Measurements from ENCODE around the gene KDM7A.

Gene KDM7A

DNA sequence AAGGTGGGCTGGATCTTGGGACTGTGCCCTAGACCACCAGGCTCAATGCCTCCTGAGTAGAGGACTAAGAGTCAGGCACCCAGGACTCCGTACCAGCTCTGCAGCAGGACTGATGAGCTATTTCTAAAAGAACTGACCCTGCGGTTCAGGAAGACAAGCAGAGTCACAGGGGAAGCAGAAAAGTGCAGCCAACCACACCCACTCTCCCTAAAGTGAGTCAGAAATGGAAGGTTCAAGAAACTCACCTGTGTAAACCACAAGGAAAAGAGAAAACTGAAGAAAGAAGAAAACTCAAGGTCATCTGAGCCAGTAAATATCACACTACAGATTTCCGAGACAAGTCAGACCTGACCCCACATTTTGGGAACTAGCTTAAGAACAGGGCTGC, 116.5 kb downstream of the KDM7A start:
- peaks cover 50% of the 10 kb centered on the region for H4K20me1 ChIP-seq

DNA sequence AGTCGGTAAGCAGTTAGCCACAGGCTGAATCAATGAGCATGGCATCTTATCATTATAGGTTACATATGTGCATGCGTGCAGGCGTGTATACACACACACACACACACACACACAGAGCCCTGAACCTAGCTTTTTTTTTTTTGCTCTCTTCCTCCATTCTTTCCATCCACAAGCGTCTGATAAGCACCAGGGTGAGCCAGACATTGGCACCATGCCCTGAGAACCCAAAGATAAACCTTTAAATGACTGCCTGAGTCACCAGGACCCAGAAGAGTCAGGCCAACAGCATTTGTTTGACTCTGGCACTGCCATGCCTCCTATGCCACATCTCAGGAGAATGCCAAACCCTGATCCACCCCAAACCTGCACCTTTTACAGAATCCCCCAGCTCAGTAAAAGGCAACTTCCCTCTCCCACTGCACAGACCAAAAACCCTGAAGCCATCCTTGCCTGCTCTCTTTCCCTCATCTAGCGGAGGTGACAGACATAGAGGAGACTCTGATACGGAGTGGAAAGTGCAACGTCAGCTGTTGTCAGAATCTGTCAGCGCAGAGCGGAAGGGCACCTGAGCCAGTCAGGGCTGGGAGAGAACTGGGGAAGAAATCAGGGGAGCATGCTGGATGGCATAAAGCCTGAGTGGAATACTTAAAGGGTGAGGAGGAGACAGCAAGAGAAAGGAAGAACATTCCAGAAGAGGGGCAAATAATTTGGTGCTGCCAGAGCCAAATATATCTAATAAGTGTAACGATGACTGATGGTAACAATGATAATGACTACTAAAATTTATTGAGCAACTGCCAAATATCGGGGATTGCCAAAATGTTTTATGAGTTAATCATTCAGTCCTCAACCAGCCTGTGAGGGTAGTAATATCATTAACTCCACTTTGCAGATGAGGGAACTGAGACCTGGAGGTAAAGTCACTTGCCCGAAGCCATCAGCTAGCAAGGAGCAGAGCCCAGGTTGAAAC, 117.2 kb downstream of the KDM7A start:
- H3K9ac ChIP-seq: no peak overlapping the region
- no peak overlapping the region for H3K27ac ChIP-seq
- no peaks in the 10 kb centered on the region for H3K9me3 ChIP-seq
- peaks cover 26% of the 10 kb centered on the region for H3K4me1 ChIP-seq
- H3K27me3 ChIP-seq: no peaks in the 10 kb centered on the region
- H3K4me3 ChIP-seq: no peak overlapping the region
- no peak overlapping the region for H3K4me2 ChIP-seq
- peaks cover 54% of the 10 kb centered on the region for H4K20me1 ChIP-seq
- peaks cover 33% of the 10 kb centered on the region for H3K36me3 ChIP-seq
- no peak for TF ChIP-seq Cebpa-rat (IDR thresholded peaks at IDR 0.05)

More for the DNA sequence above, 116.5 kb downstream of the KDM7A start:
- Histone ChIP-seq H3K4me2 (peak overlapping the region; percentile 92), H3K36me3 (peaks cover 29% of the 10 kb centered on the region), H3K4me1 (peaks cover 26% of the 10 kb centered on the region), H3K27ac (no peak overlapping the region), H3K4me3 (no peak overlapping the region), H3K9me3 (peaks cover under 1% of the 10 kb centered on the region; the same call in 1 of the 2 replicates), H3K27me3 (no peaks in the 10 kb centered on the region), H3K9ac (no peak overlapping the region)
- no peak for TF ChIP-seq Cebpa-rat (IDR thresholded peaks at IDR 0.05)

DNA sequence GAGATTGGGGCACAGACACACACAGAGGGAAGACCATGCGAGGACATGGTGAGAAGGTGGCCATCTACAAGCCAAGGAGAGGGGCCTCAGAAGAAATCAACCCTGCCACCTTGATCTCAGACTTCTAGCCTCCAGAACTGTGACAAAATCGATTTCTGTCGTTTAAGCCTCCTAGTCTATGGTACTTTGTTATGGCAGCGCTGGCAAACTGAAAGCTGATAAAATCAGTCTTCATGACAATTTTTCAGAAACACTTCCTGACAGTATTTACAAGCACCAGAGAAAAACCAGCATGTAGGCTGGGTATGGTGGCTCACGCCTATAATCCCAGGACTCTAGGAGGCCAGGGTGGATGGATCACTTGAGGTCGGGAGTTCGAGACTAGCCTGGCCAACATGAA, 118.3 kb downstream of the KDM7A start:
- peaks cover 41% of the 10 kb centered on the region for H3K36me3 ChIP-seq
- no peak overlapping the region for H3K4me2 ChIP-seq
- no peaks in the 10 kb centered on the region for H3K9me3 ChIP-seq
- H3K4me3 ChIP-seq: no peak overlapping the region
- peaks cover 60% of the 10 kb centered on the region for H4K20me1 ChIP-seq
- H3K27me3 ChIP-seq: no peaks in the 10 kb centered on the region
- no peak for TF ChIP-seq Cebpa-rat (IDR thresholded peaks at IDR 0.05)
- H3K27ac ChIP-seq: no peak overlapping the region
- H3K9ac ChIP-seq: no peak overlapping the region
- H3K4me1 ChIP-seq: peaks cover 29% of the 10 kb centered on the region

DNA sequence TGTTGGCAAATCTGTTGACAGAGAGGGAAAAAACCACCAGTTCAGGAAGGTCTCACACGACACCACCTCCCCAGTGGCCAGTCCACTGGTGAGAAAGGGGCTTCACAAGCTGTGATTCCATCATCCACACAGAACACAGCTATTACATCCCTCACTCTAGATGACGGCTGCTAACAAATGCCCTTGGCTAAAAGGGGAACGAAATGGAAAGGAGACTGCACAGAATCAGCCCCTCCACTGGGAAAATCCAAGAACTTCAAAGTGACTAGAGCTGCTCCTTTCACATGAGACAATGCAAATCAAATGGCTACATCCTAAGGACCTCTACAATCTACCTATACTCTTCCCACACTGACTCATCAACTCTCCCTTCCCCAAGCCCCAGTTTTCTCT, 119.6 kb downstream of the KDM7A start:
- Histone ChIP-seq H3K9me3 (no peaks in the 10 kb centered on the region), H3K36me3 (peaks cover 50% of the 10 kb centered on the region), H3K27me3 (no peaks in the 10 kb centered on the region), H3K4me3 (no peak overlapping the region), H4K20me1 (peaks cover 60% of the 10 kb centered on the region), H3K4me1 (peaks cover 25% of the 10 kb centered on the region), H3K9ac (no peak overlapping the region), H3K4me2 (no peak overlapping the region), H3K27ac (no peak overlapping the region)
- TF ChIP-seq Cebpa-rat (IDR thresholded peaks at IDR 0.05): no peak

DNA sequence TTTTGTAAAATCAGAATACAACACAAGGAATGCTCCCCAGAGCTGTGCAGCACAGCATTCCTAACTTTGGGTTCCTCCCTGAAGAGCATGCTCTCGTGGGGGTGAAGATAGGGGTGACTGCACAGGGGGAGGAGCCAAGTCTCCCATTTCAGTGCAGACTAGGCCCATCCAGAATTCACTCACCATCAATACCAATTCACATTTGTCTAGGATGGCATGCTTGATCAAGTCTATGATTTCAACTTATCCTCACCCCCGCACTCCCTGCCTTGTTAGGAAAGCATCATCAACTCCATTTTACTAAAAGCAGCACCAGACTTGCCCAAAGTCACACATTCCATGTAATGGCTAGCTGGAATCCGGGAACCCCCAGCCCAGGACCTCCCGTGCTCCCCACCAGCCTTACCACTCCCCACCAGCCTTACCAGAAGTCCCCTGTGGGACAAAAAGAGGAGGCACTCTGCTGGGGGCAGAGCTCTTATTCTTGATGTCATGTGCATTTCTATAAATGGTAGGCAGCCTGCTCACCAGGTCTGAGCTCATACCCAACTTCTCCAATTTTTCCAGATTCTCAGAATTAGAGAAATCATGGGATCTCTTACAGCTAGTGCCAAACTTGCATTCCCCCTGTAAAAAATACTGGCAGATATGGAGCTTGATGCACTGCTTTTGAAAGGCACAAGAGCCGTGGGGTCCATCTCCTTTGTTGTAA, 120.2 kb downstream of the KDM7A start:
- Histone ChIP-seq H3K27ac (no peak overlapping the region), H3K4me1 (peaks cover 21% of the 10 kb centered on the region), H3K4me2 (no peak overlapping the region), H3K4me3 (no peak overlapping the region), H3K9me3 (no peaks in the 10 kb centered on the region), H3K36me3 (peaks cover 56% of the 10 kb centered on the region), H3K27me3 (no peaks in the 10 kb centered on the region), H4K20me1 (peaks cover 60% of the 10 kb centered on the region), H3K9ac (no peak overlapping the region)
- no peak for TF ChIP-seq Cebpa-rat (IDR thresholded peaks at IDR 0.05)

DNA sequence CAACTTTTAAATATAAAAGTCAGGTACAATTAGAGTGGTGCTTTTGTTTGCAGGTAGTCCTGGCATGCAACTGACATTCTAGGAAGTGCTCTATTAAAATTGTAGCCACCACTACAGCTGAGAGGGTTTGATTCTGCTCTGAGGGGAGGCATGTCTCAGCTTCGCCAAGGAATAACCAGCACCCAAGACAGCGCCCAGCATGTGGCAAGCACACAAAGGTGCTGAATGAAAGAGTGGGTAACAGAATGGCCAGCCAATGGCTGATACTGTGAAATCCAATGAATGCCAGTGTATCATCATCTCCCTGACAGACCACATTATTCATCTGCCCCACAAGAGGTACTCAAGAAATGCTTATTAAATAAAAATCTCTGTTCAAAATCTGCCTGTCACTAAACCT, 121.0 kb downstream of the KDM7A start:
- H3K9ac ChIP-seq: no peak overlapping the region
- peaks cover 14% of the 10 kb centered on the region for H3K4me1 ChIP-seq
- H3K4me2 ChIP-seq: no peak overlapping the region
- H4K20me1 ChIP-seq: peaks cover 53% of the 10 kb centered on the region; the same call in 1 of the 2 replicates
- H3K36me3 ChIP-seq: peaks cover 61% of the 10 kb centered on the region
- no peak overlapping the region for H3K4me3 ChIP-seq
- H3K9me3 ChIP-seq: no peaks in the 10 kb centered on the region
- no peak overlapping the region for H3K27ac ChIP-seq
- TF ChIP-seq Cebpa-rat (IDR thresholded peaks at IDR 0.05): no peak
- H3K27me3 ChIP-seq: no peaks in the 10 kb centered on the region

DNA sequence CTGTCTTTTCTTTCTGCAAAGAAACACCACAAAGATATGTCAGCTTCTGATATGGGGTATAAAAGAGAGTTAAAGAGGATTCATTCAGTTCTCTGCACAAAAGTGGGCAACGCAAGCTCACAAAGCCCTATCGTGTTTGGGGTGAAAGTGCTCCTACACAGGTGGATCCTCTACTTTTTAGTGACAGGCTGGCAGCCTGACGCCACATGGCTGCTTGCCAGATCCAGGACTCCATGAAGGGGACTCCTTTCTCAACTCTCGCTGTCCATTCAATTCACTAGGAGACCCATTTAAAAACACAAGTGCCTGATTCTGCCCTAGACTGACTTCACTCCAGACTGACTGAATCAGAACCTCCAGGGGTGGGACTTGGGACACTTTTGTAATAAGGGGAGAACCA, 122.0 kb downstream of the KDM7A start:
- Histone ChIP-seq H3K27me3 (no peaks in the 10 kb centered on the region), H3K9me3 (no peaks in the 10 kb centered on the region), H3K4me3 (no peak overlapping the region), H3K4me2 (no peak overlapping the region), H3K27ac (no peak overlapping the region), H3K36me3 (peaks cover 67% of the 10 kb centered on the region), H4K20me1 (peaks cover 50% of the 10 kb centered on the region; the same call in 1 of the 2 replicates), H3K4me1 (peaks cover 7% of the 10 kb centered on the region), H3K9ac (no peak overlapping the region)
- no peak for TF ChIP-seq Cebpa-rat (IDR thresholded peaks at IDR 0.05)

DNA sequence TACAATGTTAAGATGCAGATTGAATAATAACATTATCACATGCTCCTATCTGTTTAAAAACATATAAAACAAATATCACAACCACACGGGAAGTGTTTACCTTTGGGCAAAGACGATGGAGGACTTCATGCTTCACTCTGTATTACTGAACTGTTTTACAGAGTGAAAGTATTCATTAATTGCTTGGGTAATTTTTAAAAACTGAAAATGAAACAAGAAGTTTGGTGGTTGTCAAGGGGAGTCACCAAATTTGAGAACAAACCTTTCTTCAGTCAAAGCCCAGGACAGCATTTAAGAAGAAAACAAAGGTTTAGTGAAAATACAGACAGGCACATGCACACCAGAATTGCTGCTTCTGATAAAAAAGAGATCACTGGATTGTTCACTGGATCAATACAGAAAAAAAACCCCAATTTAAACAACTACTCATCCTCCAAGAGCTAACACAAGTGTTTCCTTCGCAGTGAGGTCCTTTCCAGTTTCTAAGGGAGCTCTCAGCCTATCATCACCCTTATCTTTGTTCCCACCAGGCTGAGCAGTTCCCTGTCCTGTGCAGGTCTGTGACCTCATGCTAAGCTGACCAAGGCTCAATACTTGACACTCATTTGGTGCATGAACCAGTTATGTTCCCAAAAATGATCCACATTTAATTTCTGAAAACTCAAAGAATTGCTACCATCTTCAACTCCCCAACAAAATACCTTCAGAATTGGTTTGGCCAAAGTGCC, 122.8 kb downstream of the KDM7A start:
- TF ChIP-seq Cebpa-rat (IDR thresholded peaks at IDR 0.05): no peak
- Histone ChIP-seq H3K27ac (no peak overlapping the region), H4K20me1 (peaks cover 50% of the 10 kb centered on the region; the same call in 1 of the 2 replicates), H3K9ac (no peak overlapping the region), H3K27me3 (no peaks in the 10 kb centered on the region), H3K9me3 (no peaks in the 10 kb centered on the region), H3K4me3 (no peak overlapping the region), H3K4me1 (peaks cover 15% of the 10 kb centered on the region), H3K36me3 (peaks cover 71% of the 10 kb centered on the region), H3K4me2 (no peak overlapping the region)

DNA sequence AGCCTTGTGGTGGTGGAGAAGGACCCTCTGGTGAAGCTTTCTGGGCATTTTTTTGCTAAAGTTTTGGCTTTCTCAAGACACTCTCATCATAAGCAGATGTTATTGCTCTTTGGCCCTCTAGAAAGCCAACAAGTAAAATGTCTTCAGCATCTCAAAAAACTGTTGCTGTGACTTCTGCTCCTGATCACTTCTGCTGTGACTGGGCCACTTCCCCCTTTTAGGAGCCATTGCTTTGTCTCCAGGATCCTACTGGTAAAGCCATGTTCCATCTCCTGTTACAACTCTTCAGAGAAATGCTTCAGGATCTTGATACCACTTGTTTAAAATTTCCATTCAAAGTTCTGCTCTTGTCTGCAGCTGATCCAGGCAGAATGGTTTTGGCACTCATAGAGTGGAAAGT, 125.0 kb downstream of the KDM7A start:
- TF ChIP-seq Cebpa-rat (IDR thresholded peaks at IDR 0.05): no peak
- Histone ChIP-seq H3K36me3 (peaks cover 67% of the 10 kb centered on the region), H4K20me1 (peaks cover 42% of the 10 kb centered on the region; the same call in 1 of the 2 replicates), H3K4me3 (no peak overlapping the region), H3K27ac (no peak overlapping the region), H3K9me3 (no peaks in the 10 kb centered on the region), H3K4me2 (no peak overlapping the region), H3K9ac (no peak overlapping the region), H3K4me1 (peaks cover 16% of the 10 kb centered on the region), H3K27me3 (no peaks in the 10 kb centered on the region)

Measured in BLaER1 (cell line).